ENCODE measurements around the gene NOL8.

DNA sequence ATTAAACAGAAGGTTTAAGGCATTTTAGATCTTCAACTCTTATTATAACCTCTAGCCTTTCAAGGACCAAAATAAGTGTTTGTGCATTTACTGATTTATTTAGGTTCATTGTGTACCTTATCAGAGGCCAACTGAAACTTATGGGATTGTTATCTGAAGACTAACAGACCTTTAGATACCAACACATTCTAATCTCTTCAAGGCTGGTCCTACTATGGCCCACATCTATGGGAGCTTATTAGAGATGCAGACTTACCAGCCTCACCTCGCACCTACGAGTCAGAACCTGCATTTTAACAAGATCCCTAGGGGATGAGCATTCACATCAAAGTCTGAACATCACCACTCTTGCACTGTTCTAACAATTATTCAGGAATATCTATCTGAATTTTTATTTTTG lies 33.6 kb downstream of the NOL8 start:
- TF ChIP-seq POLR2AphosphoS5 (IDR thresholded peaks at IDR 0.05; ENCODE audit: low read depth, low read length) = no peak
- no peak for TF ChIP-seq REST (IDR thresholded peaks at IDR 0.05; ENCODE audit: insufficient read depth in 1 of 2, low read depth in 2 of 2, low read length in 2 of 2)
